Thyroid gland (tissue), 4 donors: ENCODE data around the gene RAB37.

Experiments
- CTCF ChIP-seq, 6 experiments: fragments of 200-600 bp in 3 of 6; fragments of 450-650 bp in 3 of 6; sonication (generic) in 3 of 6; IDR thresholded peaks; one replicate each; pipeline ENCODE4 v1.5.1; 2016 to 2019; ENCODE audit warnings: antibody characterized with exemption in 6 of 6, mild to moderate bottlenecking in 2 of 6, inconsistent platforms in 1 of 6, moderate library complexity in 1 of 6
- POLR2A ChIP-seq, 2 donors: fragments of 450-650 bp; IDR thresholded peaks; one replicate each; pipeline ENCODE4 v1.6.1; 2017; ENCODE audit warnings: antibody characterized with exemption in 2 of 2, mild to moderate bottlenecking in 2 of 2, moderate library complexity in 1 of 2

DNA sequence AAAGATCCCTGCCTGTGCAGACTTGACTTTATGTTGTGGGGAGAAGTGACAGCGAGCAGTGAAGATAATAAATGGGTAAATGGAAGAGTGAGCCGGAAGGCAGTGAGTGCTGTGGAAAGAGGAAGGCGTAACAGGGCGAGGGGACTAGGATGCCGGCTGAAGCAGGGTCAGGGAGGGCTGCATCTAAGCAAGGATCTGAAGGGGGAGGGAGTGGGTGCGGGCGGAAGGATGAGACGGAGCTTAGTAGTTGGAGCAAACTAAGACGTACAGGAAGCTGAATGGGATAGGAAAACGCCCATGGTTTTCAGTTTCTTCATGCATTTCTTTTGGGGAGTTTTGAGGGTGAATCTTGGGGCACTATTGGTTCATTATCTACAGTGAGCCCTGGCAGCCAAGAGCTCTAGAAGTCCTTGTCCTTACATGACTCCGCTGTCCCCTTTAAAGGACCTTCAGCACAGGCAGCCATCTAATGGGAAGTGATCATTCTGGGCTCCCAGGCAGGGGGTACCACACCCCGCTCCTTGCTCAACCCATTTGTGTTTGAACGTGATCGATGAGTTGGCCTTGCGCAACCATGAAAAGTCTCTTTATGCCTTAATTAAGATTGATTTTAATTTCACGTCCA is 49.5 kb downstream of the RAB37 start:
- TF ChIP-seq POLR2A (IDR thresholded peaks at IDR 0.05) (no peak), CTCF (IDR thresholded peaks at IDR 0.05) (no peak)
